Measurements from ENCODE around the gene ACAA1. TPM values are rescaled to one million over a fixed set of nuclear protein-coding genes. Genes with fewer than 3 reads are reported as not detected.
A peak's percentile ranks its signal among the peaks of the same experiment; 100 is the strongest.

ACAA1 gene
- total and polyA plus RNA-seq, 2 of the 13 experiments (the other 11 are each of a cell fraction or from before 2014, with no cell fraction given), result 60.8 to 188 TPM

DNA sequence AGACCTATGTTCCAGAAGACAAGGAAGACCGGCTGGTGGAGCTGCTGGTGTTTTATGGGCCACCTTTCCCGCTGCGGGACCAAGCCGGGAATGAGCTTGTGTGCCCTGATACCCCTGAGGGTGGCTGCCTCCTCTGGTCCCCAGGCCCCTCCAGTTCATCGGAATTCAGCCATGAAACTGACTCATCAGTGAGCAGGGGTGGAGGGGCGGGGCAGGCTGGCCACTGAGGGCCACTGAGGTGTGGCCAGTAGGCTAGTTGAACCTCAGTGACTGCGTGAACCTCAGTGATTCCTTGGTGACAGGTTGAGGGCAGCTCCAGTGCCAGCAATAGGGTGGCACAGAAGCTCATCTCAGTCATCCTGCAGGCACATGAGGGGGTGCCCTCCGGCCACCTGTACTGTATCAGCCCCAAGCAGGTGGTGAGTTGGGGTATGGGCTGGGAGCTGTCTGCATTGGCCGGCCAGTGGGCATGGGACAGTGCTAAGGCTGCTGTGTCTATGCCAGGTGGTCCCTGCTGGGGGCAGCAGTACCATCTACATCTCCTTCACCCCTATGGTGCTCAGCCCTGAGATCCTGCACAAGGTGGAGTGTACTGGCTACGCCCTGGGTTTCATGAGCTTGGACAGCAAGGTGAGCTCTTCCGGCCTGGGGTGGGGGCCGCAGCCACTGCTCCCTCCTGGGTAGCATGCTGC, 20.3 kb downstream of the ACAA1 start (continued):
- TF ChIP-seq CAMTA2 (CRISPR knock-in tag; IDR thresholded peaks at IDR 0.05; ENCODE audit: borderline replicate concordance) (0 out of 2 replicates have a peak, but pooled peaks have one; percentile 39), ZNF251 (CRISPR knock-in tag; IDR thresholded peaks at IDR 0.05) (no peak), ZNF619 (CRISPR knock-in tag; IDR thresholded peaks at IDR 0.05) (no peak), ZNF569 (CRISPR knock-in tag; IDR thresholded peaks at IDR 0.05; ENCODE audit: borderline replicate concordance) (no peak), ZFP36L1 (CRISPR knock-in tag; IDR thresholded peaks at IDR 0.05) (no peak), PHB2 (IDR thresholded peaks at IDR 0.05; ENCODE audit: partially characterized antibody) (no peak), ZFP41 (CRISPR knock-in tag; IDR thresholded peaks at IDR 0.05; ENCODE audit: borderline replicate concordance) (no peak), JUNB (CRISPR knock-in tag; IDR thresholded peaks at IDR 0.05; ENCODE audit: borderline replicate concordance) (no peak), ZNF441 (CRISPR knock-in tag; IDR thresholded peaks at IDR 0.05; ENCODE audit: borderline replicate concordance) (no peak), ZNF326 (CRISPR knock-in tag; IDR thresholded peaks at IDR 0.05; ENCODE audit: borderline replicate concordance) (peak; percentile 86), ZNF333 (CRISPR knock-in tag; IDR thresholded peaks at IDR 0.05; ENCODE audit: borderline replicate concordance) (0 out of 2 replicates have a peak, but pooled peaks have one; percentile 46), ZNF256 (CRISPR knock-in tag; conservative IDR thresholded peaks at IDR 0.05) (no peak), ZNF75D (CRISPR knock-in tag; IDR thresholded peaks at IDR 0.05; ENCODE audit: borderline replicate concordance) (no peak), ZNF883 (CRISPR knock-in tag; IDR thresholded peaks at IDR 0.05; ENCODE audit: not compliant biosample characterization) (peak; percentile 18), HIVEP1 (CRISPR knock-in tag; IDR thresholded peaks at IDR 0.05) (peak; percentile 50; the same call in 1 of the 2 replicates)
- TF ChIP-seq, protein P1, sequence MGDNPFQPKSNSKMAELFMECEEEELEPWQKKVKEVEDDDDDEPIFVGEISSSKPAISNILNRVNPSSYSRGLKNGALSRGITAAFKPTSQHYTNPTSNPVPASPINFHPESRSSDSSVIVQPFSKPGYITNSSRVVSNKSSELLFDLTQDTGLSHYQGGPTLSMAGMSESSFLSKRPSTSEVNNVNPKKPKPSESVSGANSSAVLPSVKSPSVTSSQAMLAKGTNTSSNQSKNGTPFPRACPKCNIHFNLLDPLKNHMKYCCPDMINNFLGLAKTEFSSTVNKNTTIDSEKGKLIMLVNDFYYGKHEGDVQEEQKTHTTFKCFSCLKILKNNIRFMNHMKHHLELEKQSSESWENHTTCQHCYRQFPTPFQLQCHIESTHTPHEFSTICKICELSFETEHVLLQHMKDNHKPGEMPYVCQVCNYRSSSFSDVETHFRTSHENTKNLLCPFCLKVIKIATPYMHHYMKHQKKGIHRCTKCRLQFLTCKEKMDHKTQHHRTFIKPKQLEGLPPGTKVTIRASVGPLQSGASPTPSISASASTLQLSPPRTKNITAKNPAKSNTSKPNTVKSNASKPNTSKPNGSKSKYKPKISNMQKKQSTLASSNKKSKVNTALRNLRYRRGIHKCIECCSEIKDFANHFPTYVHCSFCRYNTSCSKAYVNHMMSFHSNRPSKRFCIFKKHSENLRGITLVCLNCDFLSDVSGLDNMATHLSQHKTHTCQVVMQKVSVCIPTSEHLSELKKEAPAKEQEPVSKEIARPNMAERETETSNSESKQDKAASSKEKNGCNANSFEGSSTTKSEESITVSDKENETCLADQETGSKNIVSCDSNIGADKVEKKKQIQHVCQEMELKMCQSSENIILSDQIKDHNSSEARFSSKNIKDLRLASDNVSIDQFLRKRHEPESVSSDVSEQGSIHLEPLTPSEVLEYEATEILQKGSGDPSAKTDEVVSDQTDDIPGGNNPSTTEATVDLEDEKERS (CRISPR knock-in tag; IDR thresholded peaks at IDR 0.05), result no peak
- TF ChIP-seq, protein P2, sequence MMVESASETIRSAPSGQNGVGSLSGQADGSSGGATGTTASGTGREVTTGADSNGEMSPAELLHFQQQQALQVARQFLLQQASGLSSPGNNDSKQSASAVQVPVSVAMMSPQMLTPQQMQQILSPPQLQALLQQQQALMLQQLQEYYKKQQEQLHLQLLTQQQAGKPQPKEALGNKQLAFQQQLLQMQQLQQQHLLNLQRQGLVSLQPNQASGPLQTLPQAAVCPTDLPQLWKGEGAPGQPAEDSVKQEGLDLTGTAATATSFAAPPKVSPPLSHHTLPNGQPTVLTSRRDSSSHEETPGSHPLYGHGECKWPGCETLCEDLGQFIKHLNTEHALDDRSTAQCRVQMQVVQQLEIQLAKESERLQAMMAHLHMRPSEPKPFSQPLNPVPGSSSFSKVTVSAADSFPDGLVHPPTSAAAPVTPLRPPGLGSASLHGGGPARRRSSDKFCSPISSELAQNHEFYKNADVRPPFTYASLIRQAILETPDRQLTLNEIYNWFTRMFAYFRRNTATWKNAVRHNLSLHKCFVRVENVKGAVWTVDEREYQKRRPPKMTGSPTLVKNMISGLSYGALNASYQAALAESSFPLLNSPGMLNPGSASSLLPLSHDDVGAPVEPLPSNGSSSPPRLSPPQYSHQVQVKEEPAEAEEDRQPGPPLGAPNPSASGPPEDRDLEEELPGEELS (CRISPR knock-in tag; IDR thresholded peaks at IDR 0.05), result no peak
- TF ChIP-seq, protein P3, sequence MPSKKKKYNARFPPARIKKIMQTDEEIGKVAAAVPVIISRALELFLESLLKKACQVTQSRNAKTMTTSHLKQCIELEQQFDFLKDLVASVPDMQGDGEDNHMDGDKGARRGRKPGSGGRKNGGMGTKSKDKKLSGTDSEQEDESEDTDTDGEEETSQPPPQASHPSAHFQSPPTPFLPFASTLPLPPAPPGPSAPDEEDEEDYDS (CRISPR knock-in tag; IDR thresholded peaks at IDR 0.05), result no peak
- TF ChIP-seq, protein P4, sequence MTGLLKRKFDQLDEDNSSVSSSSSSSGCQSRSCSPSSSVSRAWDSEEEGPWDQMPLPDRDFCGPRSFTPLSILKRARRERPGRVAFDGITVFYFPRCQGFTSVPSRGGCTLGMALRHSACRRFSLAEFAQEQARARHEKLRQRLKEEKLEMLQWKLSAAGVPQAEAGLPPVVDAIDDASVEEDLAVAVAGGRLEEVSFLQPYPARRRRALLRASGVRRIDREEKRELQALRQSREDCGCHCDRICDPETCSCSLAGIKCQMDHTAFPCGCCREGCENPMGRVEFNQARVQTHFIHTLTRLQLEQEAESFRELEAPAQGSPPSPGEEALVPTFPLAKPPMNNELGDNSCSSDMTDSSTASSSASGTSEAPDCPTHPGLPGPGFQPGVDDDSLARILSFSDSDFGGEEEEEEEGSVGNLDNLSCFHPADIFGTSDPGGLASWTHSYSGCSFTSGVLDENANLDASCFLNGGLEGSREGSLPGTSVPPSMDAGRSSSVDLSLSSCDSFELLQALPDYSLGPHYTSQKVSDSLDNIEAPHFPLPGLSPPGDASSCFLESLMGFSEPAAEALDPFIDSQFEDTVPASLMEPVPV (CRISPR knock-in tag; IDR thresholded peaks at IDR 0.05), result no peak
- TF ChIP-seq, protein P5, sequence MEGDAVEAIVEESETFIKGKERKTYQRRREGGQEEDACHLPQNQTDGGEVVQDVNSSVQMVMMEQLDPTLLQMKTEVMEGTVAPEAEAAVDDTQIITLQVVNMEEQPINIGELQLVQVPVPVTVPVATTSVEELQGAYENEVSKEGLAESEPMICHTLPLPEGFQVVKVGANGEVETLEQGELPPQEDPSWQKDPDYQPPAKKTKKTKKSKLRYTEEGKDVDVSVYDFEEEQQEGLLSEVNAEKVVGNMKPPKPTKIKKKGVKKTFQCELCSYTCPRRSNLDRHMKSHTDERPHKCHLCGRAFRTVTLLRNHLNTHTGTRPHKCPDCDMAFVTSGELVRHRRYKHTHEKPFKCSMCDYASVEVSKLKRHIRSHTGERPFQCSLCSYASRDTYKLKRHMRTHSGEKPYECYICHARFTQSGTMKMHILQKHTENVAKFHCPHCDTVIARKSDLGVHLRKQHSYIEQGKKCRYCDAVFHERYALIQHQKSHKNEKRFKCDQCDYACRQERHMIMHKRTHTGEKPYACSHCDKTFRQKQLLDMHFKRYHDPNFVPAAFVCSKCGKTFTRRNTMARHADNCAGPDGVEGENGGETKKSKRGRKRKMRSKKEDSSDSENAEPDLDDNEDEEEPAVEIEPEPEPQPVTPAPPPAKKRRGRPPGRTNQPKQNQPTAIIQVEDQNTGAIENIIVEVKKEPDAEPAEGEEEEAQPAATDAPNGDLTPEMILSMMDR (CRISPR knock-in tag; IDR thresholded peaks at IDR 0.05), result peak; percentile 57
